ACHN (cell line): ENCODE measurements around the gene SLC48A1.
A peak's percentile ranks its signal among the peaks of the same experiment; 100 is the strongest.

Source experiments
- DNase-seq: peaks from one replicate; pipeline ENCODE4 v3.0.0-alpha.2; 2015
- in situ Hi-C: cut with HindIII; loops from 2 replicates; pipeline ENCODE4 v1.10.0; 2017; ENCODE audit warnings: low sequenced_read_pairs, low pct_ligation_motif_present, low pct_unique_long_range_greater_than_20kb

SLC48A1 gene

GRCh38 chr12:47742253-47742825, 30.7 kb upstream of the SLC48A1 start:
- in situ Hi-C loops = no loop called here
- peak; percentile 68 for DNase-seq

DNA sequence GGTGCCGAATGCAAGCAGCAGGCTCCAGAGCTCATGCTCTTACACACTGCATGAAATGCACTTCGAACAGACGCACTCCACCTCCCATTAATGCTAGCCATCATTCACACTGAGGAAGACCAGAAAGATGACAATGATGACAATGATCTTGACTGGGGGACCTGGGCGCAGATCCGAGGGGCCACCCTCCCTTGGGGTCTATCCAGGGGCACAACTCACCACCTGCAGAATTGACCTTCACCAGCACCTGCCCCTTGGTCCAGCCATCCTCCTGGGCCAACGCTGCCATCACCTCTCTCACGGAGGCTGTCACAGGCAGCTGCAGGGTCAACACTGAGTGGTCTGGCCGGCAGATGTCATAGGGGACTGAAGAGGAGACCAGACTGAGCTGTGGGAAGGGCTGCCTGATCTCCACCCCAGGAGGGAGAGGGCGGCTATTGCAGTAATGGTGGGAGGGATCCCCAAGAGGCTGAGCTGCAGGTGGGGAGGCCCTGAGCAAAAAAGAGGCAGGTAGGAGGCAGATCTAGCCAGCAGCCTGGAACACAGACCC, 29.7 kb upstream of the SLC48A1 start:
- DNase-seq = no peak
- in situ Hi-C loops = no loop called here

DNA sequence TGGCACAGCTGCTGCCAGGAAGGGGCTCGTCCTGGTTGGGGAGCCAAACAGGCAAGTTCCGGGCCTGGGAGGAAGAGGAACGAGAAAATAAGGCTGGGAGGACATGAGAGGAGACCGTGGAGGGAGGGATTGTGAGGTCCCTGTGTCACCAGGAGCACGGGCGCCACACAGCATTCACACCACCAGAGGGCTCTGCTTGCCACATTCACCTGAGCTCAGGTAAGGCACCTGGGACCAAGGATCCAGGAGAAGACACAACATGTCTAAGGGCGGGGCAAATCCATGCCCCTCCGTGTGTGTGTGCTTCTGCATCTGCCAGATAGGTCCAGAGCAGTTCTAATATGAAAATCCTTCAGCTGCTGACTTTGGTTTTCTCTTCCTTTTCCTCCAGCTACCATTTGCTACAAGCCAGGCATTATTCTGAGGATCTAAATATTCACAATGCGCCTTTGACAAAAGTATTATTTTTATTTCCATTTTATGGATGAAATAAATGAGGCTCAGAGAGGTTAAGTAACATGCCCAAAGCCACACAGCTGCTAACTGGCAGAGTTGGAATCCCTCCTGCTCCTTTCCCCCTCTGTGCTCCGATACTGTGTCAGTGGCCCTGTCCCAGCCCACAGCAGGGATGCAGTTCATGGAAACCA, 28.9 kb upstream of the SLC48A1 start:
- in situ Hi-C loops = no loop called here
- no peak for DNase-seq

DNA sequence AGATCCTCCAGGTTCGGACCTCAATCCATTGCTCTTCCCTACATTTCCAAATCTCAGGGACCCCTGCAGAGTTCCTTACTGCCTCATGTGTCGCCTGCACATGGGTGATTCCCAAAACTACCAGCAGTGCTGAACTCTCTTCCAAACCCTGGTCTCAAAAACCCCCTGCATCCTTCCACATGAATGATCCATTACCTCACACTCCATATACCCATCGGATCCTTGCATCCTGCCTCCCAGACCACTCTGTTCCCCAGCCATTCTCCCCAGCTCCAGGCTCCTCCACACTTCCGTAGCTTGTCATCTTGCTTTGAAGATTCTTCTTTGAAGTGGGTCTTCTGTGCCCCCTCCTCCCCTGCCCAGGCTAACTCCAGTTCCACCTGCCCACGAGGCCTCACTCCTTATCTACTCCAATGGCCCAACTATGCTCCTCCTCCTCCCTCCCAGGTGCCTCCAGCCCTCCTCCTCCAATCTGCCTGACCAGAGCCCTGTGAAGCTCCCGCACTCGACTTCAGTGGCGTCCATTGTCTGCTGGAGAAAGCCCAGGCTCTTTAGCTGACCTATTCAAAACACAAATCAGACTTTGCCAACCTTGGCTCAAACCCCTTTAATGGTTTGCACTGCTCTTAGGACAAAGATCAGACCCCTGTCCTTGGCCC, 28.1 kb upstream of the SLC48A1 start:
- DNase-seq = no peak

GRCh38 chr12:47745485-47746041, 27.5 kb upstream of the SLC48A1 start:
- in situ Hi-C loops = no loop called here
- no peak for DNase-seq

More for the DNA sequence above, 28.1 kb upstream of the SLC48A1 start:
- in situ Hi-C loops = no loop called here

- no peak for DNase-seq
- in situ Hi-C loops = no loop called here
These were observed 27.0 kb upstream of the SLC48A1 start for GRCh38 chr12:47746073-47746472.

GRCh38 chr12:47746523-47746922, 26.5 kb upstream of the SLC48A1 start:
- in situ Hi-C loops = no loop called here
- no peak for DNase-seq

DNA sequence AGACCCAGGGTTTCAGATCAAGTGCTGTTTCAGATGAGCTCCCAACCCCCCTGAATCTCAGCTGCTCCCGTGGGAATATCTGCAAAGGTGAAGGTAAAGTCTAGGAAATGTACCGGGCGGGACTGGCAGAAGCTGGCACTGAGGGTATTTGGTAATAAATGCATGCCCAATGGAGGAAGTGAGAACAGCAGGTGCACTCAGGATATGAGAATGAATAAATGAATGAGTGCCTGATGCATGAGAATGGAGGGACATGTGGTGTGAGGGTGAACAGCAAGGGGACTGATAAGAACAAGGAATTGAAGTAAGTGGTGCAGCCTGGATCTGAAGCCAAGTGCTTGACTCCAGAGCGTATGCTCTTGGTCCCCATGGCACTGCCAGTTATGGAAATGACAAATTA, 25.9 kb upstream of the SLC48A1 start:
- DNase-seq = no peak
- in situ Hi-C loops = no loop called here

GRCh38 chr12:47747596-47748506, 25.2 kb upstream of the SLC48A1 start:
- DNase-seq = no peak
- in situ Hi-C loops = no loop called here

- in situ Hi-C loops = no loop called here
These were observed 24.6 kb upstream of the SLC48A1 start for GRCh38 chr12:47748507-47748828.

GRCh38 chr12:47748899-47749298, 24.1 kb upstream of the SLC48A1 start:
- no peak for DNase-seq
- in situ Hi-C loops = no loop called here

More at GRCh38 chr12:47748507-47748828, 24.6 kb upstream of the SLC48A1 start:
- no peak for DNase-seq

DNA sequence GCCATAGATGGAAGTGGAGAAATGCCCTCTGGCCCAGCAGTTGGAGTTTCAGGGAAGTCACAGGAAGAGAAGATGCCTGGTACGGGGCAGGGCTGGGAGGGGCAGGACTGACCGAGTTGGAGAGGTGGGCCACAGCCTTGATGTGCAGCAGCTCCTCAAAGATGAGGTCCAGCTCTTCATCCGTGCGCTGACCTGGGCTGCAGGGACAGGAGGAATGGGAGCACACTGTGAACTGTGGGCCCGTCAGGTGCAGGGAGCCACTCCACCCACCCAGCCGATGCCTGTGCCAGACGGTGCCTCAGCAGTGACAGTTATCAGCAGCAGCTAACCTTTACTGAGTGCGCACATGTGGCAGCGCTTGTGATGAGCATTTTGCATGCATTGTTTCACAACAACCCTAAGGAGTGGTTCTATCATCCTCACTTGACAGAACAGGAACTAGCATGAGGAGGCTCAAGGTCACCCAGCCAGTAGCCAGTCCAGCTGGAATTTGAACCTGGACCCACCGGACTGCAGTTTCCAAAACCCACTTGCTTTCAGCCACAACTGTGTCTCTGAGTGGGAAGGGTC, 22.7 kb upstream of the SLC48A1 start:
- in situ Hi-C loops = no loop called here
- no peak for DNase-seq

- in situ Hi-C loops = no loop called here
- no peak for DNase-seq
These were observed 22.0 kb upstream of the SLC48A1 start for GRCh38 chr12:47750916-47751470.

DNA sequence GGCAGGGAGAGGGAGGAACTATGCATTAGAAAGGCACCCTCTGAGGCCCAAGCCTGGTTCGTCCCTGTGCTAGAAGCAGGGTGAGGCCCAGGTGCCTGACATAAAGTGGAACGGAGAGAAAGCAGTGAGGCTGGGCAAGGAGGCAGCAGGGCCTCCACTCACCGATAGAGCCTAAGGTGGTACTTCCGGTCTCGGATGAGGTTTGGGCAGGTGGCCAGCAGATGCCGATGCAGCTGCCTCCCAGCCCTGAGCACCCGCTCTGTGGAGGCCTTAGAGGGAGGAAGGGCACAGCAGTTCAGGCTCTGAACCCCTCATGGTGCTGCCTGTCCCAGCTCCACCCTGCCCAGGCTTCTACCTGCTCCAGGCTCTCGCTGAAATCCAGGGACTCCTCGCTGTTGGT, 21.5 kb upstream of the SLC48A1 start:
- no peak for DNase-seq
- in situ Hi-C loops = no loop called here

- in situ Hi-C loops = no loop called here
- no peak for DNase-seq
These were observed 20.9 kb upstream of the SLC48A1 start for GRCh38 chr12:47752121-47752520.

DNA sequence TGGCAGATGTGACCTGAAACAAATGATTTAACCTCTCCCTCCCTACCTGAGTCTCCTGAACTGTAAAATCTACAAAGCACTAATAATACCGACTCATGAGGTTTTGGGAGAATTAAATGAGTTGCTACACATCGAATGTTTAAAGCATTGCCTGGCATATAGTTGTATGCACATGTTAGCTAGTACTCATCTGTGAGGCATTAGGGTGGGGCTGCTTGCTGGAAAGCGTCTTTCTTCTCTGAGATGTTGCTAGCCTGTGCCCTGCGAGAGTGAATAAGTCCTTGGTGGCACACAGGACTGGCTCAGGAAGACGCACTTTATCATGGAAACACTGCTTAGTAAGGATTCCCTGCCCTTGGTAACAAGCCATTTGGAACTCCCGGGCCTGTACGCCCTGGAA, 20.5 kb upstream of the SLC48A1 start:
- no peak for DNase-seq
- in situ Hi-C loops = no loop called here

- in situ Hi-C loops = no loop called here
- peak; percentile 47 for DNase-seq
These were observed 19.7 kb upstream of the SLC48A1 start for GRCh38 chr12:47753021-47754001.
